Keratinocyte (primary cell): ENCODE data around the gene RBFOX1. TPM values are rescaled to one million over a fixed set of nuclear protein-coding genes. Genes with fewer than 3 reads are reported as not detected.

Experiments used
- DNase-seq: peaks from one replicate; pipeline ENCODE4 v3.0.0-alpha.2; 2011; ENCODE audit warnings: low read depth, missing footprints, low spot score
- FAIRE-seq: peaks from 2 replicates; lab custom pipeline; 2011; peaks lifted over from hg19 to GRCh38; lab: Jason Lieb, UNC
- H2AFZ ChIP-seq: 2 replicates; pipeline ENCODE4 v1.6.0; 2012; ENCODE audit warnings: low read length, control low read depth, inconsistent platforms; ENCODE audit not compliant: control insufficient read depth
- H3K27ac ChIP-seq: 2 replicates; pipeline ENCODE4 v1.5.1; 2011; ENCODE audit warnings: low read length; ENCODE audit not compliant: control insufficient read depth, insufficient read depth
- H3K27me3 ChIP-seq: 3 replicates; pipeline ENCODE4 v1.6.0; 2011; ENCODE audit warnings: low read length; ENCODE audit not compliant: control insufficient read depth, insufficient read depth; ENCODE audit errors: extremely low read depth
- H3K36me3 ChIP-seq, 2 experiments: 2 replicates in 1 of 2; 3 replicates in 1 of 2; pipeline ENCODE4 v1.5.1; 2011; ENCODE audit warnings: low read length in 2 of 2, mild to moderate bottlenecking in 1 of 2; ENCODE audit not compliant: control insufficient read depth in 2 of 2, insufficient read depth in 2 of 2; ENCODE audit errors: extremely low read depth in 1 of 2
- H3K4me1 ChIP-seq: 3 replicates; pipeline ENCODE4 v1.5.1; 2011; ENCODE audit warnings: low read length; ENCODE audit not compliant: control insufficient read depth, insufficient read depth; ENCODE audit errors: extremely low read depth
- H3K4me2 ChIP-seq: 3 replicates; pipeline ENCODE4 v1.6.0; 2011; ENCODE audit warnings: low read depth, low read length; ENCODE audit not compliant: control insufficient read depth, insufficient read depth; ENCODE audit errors: extremely low read depth
- H3K4me3 ChIP-seq, 3 experiments: fragments of 200-600 bp in 1 of 3; sonication (generic) in 1 of 3; 2 replicates in 2 of 3; 3 replicates in 1 of 3; pipeline ENCODE4 v1.5.1; 2011 to 2016; ENCODE audit warnings: low read length in 3 of 3, mild to moderate bottlenecking in 3 of 3, control low read depth in 2 of 3, inconsistent platforms in 1 of 3, low read depth in 1 of 3, mixed read lengths in 1 of 3, mixed run types in 1 of 3, moderate library complexity in 1 of 3; ENCODE audit not compliant: control insufficient read depth in 2 of 3, insufficient read depth in 2 of 3; ENCODE audit errors: extremely low read depth in 1 of 3
- H3K79me2 ChIP-seq: 2 replicates; pipeline ENCODE4 v1.6.0; 2012; ENCODE audit warnings: low read length; ENCODE audit not compliant: control insufficient read depth, insufficient read depth
- H3K9ac ChIP-seq: 3 replicates; pipeline ENCODE4 v1.6.0; 2011; ENCODE audit warnings: low read length; ENCODE audit not compliant: control insufficient read depth, insufficient read depth; ENCODE audit errors: extremely low read depth
- H3K9me1 ChIP-seq: 3 replicates; pipeline ENCODE4 v1.6.0; 2011; ENCODE audit warnings: low read length; ENCODE audit not compliant: control insufficient read depth, insufficient read depth; ENCODE audit errors: extremely low read depth
- H3K9me3 ChIP-seq: 2 replicates; pipeline ENCODE4 v1.5.1; 2012; ENCODE audit warnings: low read depth, low read length; ENCODE audit not compliant: control insufficient read depth
- H4K20me1 ChIP-seq: 3 replicates; pipeline ENCODE4 v1.6.0; 2011; ENCODE audit warnings: low read length; ENCODE audit not compliant: control insufficient read depth, insufficient read depth; ENCODE audit errors: extremely low read depth
- CTCF ChIP-seq, 3 experiments: IDR thresholded peaks in 1 of 3; conservative IDR thresholded peaks in 1 of 3; optimal IDR thresholded peaks in 1 of 3; 2 replicates in 2 of 3; 3 replicates in 1 of 3; pipeline versions ENCODE3 to v1.5.1; 2011; ENCODE audit warnings: low read length in 3 of 3, mild to moderate bottlenecking in 3 of 3, moderate library complexity in 2 of 3, control low read depth in 1 of 3, inconsistent platforms in 1 of 3; ENCODE audit not compliant: insufficient read depth in 2 of 3; ENCODE audit errors: extremely low read depth in 1 of 3
- EZH2 ChIP-seq: IDR thresholded peaks from one replicate; pipeline ENCODE4 v1.6.1; 2012; ENCODE audit warnings: inconsistent platforms, mild to moderate bottlenecking, low read length, moderate library complexity
- dilution Hi-C: fragments of 300-500 bp; cut with MboI; formaldehyde crosslinking; loops from one replicate; pipeline ENCODE4 v1.7.0; 2020; ENCODE audit warnings: low sequenced_read_pairs; ENCODE audit not compliant: extremely low pct_ligation_motif_present
- polyA plus RNA-seq, 5 experiments: library from polyadenylated mRNA; depleted of rRNA in 3 of 5; stranded (reverse) in 3 of 5; stranded (forward) in 1 of 5; unstranded in 1 of 5; fragments of >200 nt; gene quantifications; 1 replicate in 1 of 5; 2 replicates in 3 of 5; 3 replicates in 1 of 5; pipeline versions ENCODE4 v1.2.1 to v1.2.3, GENCODE V29; 2011 to 2012; ENCODE audit warnings: missing spikeins in 2 of 5, low read depth in 1 of 5, low replicate concordance in 1 of 5

The RBFOX1 gene
- polyA plus RNA-seq, 1 donor (not counting 4 experiments of a cell fraction or from before 2014, with no cell fraction given) = not detected

GRCh38 chr16:7440886-7441400 lies 108.3 kb downstream of the RBFOX1 start:
- no peak overlapping the region for H2AFZ ChIP-seq
- dilution Hi-C loops = no loop called here
- no peaks in the 10 kb centered on the region for H3K79me2 ChIP-seq
- H3K4me2 ChIP-seq = no peak overlapping the region
- H3K4me3 ChIP-seq = no peak overlapping the region
- no peak for FAIRE-seq
- no peak for DNase-seq
- H3K27me3 ChIP-seq = no peaks in the 10 kb centered on the region
- H3K4me1 ChIP-seq = no peaks in the 10 kb centered on the region
- H3K27ac ChIP-seq = no peak overlapping the region
- no peaks in the 10 kb centered on the region for H3K9me3 ChIP-seq
- H3K9ac ChIP-seq = no peak overlapping the region
- H4K20me1 ChIP-seq = no peaks in the 10 kb centered on the region
- no peaks in the 10 kb centered on the region for H3K36me3 ChIP-seq
- TF ChIP-seq CTCF (optimal IDR thresholded peaks at IDR 0.05 in 1 of 3, IDR thresholded peaks at IDR 0.05 in 1 of 3, conservative IDR thresholded peaks at IDR 0.05 in 1 of 3; ENCODE audit: extremely low read depth in 1 of 3, insufficient read depth in 2 of 3, low read length in 3 of 3) (no peak), EZH2 (no peak)
- no peaks in the 10 kb centered on the region for H3K9me1 ChIP-seq

GRCh38 chr16:7442050-7442449 lies 109.4 kb downstream of the RBFOX1 start:
- Histone ChIP-seq H3K27ac (no peak overlapping the region), H3K9me1 (no peaks in the 10 kb centered on the region), H4K20me1 (no peaks in the 10 kb centered on the region), H3K36me3 (no peaks in the 10 kb centered on the region), H3K9me3 (no peaks in the 10 kb centered on the region), H3K27me3 (no peaks in the 10 kb centered on the region), H3K9ac (no peak overlapping the region), H2AFZ (no peak overlapping the region), H3K4me1 (no peaks in the 10 kb centered on the region), H3K4me2 (no peak overlapping the region), H3K4me3 (no peak overlapping the region), H3K79me2 (no peaks in the 10 kb centered on the region)
- DNase-seq (no peak), FAIRE-seq (no peak)
- dilution Hi-C loops = no loop called here
- TF ChIP-seq EZH2 (no peak), CTCF (optimal IDR thresholded peaks at IDR 0.05 in 1 of 3, IDR thresholded peaks at IDR 0.05 in 1 of 3, conservative IDR thresholded peaks at IDR 0.05 in 1 of 3; ENCODE audit: extremely low read depth in 1 of 3, insufficient read depth in 2 of 3, low read length in 3 of 3) (no peak)
